ENCODE data around the gene NOMO2.
"Not testable (repeated sequence)": the region's sequence is repeated elsewhere in the genome, so short reads cannot be mapped to it uniquely, and the experiment has no call there.

The NOMO2 gene

GRCh38 chr16:18591908-18592307 lies 30.0 kb upstream of the NOMO2 start:
- H3K4me3 ChIP-seq (ENCODE audit: low read length); H3K9me3 ChIP-seq (ENCODE audit: insufficient read depth, low read depth, low read length); H3K9ac ChIP-seq (ENCODE audit: low read depth, low read length); H3K27ac ChIP-seq (ENCODE audit: low read length); H3K36me3 ChIP-seq (ENCODE audit: insufficient read depth, low read depth, low read length); H3K4me1 ChIP-seq (ENCODE audit: insufficient read depth, low read length); H3K27me3 ChIP-seq (ENCODE audit: insufficient read depth, low read length): not testable (repeated sequence)

GRCh38 chr16:18591441-18591840 lies 29.5 kb upstream of the NOMO2 start:
- not testable (repeated sequence) for H3K36me3 ChIP-seq (ENCODE audit: insufficient read depth, low read depth, low read length); H3K9me3 ChIP-seq (ENCODE audit: insufficient read depth, low read depth, low read length); H3K27me3 ChIP-seq (ENCODE audit: insufficient read depth, low read length); H3K27ac ChIP-seq (ENCODE audit: low read length); H3K4me3 ChIP-seq (ENCODE audit: low read length); H3K4me1 ChIP-seq (ENCODE audit: insufficient read depth, low read length); H3K9ac ChIP-seq (ENCODE audit: low read depth, low read length)

GRCh38 chr16:18589806-18590205 lies 27.9 kb upstream of the NOMO2 start:
- not testable (repeated sequence) for H3K9ac ChIP-seq (ENCODE audit: low read depth, low read length); H3K4me3 ChIP-seq (ENCODE audit: low read length); H3K27me3 ChIP-seq (ENCODE audit: insufficient read depth, low read length); H3K9me3 ChIP-seq (ENCODE audit: insufficient read depth, low read depth, low read length); H3K4me1 ChIP-seq (ENCODE audit: insufficient read depth, low read length); H3K27ac ChIP-seq (ENCODE audit: low read length); H3K36me3 ChIP-seq (ENCODE audit: insufficient read depth, low read depth, low read length)

- H3K27me3 ChIP-seq (ENCODE audit: insufficient read depth, low read length); H3K9me3 ChIP-seq (ENCODE audit: insufficient read depth, low read depth, low read length); H3K4me1 ChIP-seq (ENCODE audit: insufficient read depth, low read length); H3K27ac ChIP-seq (ENCODE audit: low read length); H3K36me3 ChIP-seq (ENCODE audit: insufficient read depth, low read depth, low read length); H3K4me3 ChIP-seq (ENCODE audit: low read length); H3K9ac ChIP-seq (ENCODE audit: low read depth, low read length): not testable (repeated sequence)
These were observed 25.0 kb upstream of the NOMO2 start for GRCh38 chr16:18586560-18587540.

- not testable (repeated sequence) for H3K4me3 ChIP-seq (ENCODE audit: low read length); H3K4me1 ChIP-seq (ENCODE audit: insufficient read depth, low read length); H3K36me3 ChIP-seq (ENCODE audit: insufficient read depth, low read depth, low read length); H3K27me3 ChIP-seq (ENCODE audit: insufficient read depth, low read length); H3K9me3 ChIP-seq (ENCODE audit: insufficient read depth, low read depth, low read length); H3K27ac ChIP-seq (ENCODE audit: low read length); H3K9ac ChIP-seq (ENCODE audit: low read depth, low read length)
These were observed 23.9 kb upstream of the NOMO2 start for GRCh38 chr16:18585789-18586188.

- H3K4me1 ChIP-seq (ENCODE audit: insufficient read depth, low read length), result no peaks in the 10 kb centered on the region
- H3K9me3 ChIP-seq (ENCODE audit: insufficient read depth, low read depth, low read length), result no peaks in the 10 kb centered on the region
- no peak overlapping the region for H3K4me3 ChIP-seq (ENCODE audit: low read length)
- H3K27ac ChIP-seq (ENCODE audit: low read length), result no peak overlapping the region
- H3K36me3 ChIP-seq (ENCODE audit: insufficient read depth, low read depth, low read length), result no peaks in the 10 kb centered on the region
- H3K9ac ChIP-seq (ENCODE audit: low read depth, low read length), result no peak overlapping the region
- H3K27me3 ChIP-seq (ENCODE audit: insufficient read depth, low read length), result no peaks in the 10 kb centered on the region
These were observed 21.0 kb upstream of the NOMO2 start for GRCh38 chr16:18582902-18583301.

GRCh38 chr16:18580396-18580795 lies 18.5 kb upstream of the NOMO2 start:
- not testable (repeated sequence) for H3K27me3 ChIP-seq (ENCODE audit: insufficient read depth, low read length); H3K4me3 ChIP-seq (ENCODE audit: low read length); H3K27ac ChIP-seq (ENCODE audit: low read length); H3K36me3 ChIP-seq (ENCODE audit: insufficient read depth, low read depth, low read length); H3K4me1 ChIP-seq (ENCODE audit: insufficient read depth, low read length); H3K9ac ChIP-seq (ENCODE audit: low read depth, low read length); H3K9me3 ChIP-seq (ENCODE audit: insufficient read depth, low read depth, low read length)

GRCh38 chr16:18579261-18579660 lies 17.4 kb upstream of the NOMO2 start:
- H3K36me3 ChIP-seq (ENCODE audit: insufficient read depth, low read depth, low read length); H3K9me3 ChIP-seq (ENCODE audit: insufficient read depth, low read depth, low read length); H3K9ac ChIP-seq (ENCODE audit: low read depth, low read length); H3K27ac ChIP-seq (ENCODE audit: low read length); H3K4me1 ChIP-seq (ENCODE audit: insufficient read depth, low read length); H3K4me3 ChIP-seq (ENCODE audit: low read length); H3K27me3 ChIP-seq (ENCODE audit: insufficient read depth, low read length): not testable (repeated sequence)

- H3K9me3 ChIP-seq (ENCODE audit: insufficient read depth, low read depth, low read length); H3K4me3 ChIP-seq (ENCODE audit: low read length); H3K27me3 ChIP-seq (ENCODE audit: insufficient read depth, low read length); H3K4me1 ChIP-seq (ENCODE audit: insufficient read depth, low read length); H3K36me3 ChIP-seq (ENCODE audit: insufficient read depth, low read depth, low read length); H3K27ac ChIP-seq (ENCODE audit: low read length); H3K9ac ChIP-seq (ENCODE audit: low read depth, low read length): not testable (repeated sequence)
These were observed 16.0 kb upstream of the NOMO2 start for GRCh38 chr16:18577942-18578341.

GRCh38 chr16:18575945-18576344 lies 14.0 kb upstream of the NOMO2 start:
- H3K9ac ChIP-seq (ENCODE audit: low read depth, low read length); H3K27me3 ChIP-seq (ENCODE audit: insufficient read depth, low read length); H3K27ac ChIP-seq (ENCODE audit: low read length); H3K9me3 ChIP-seq (ENCODE audit: insufficient read depth, low read depth, low read length); H3K36me3 ChIP-seq (ENCODE audit: insufficient read depth, low read depth, low read length); H3K4me1 ChIP-seq (ENCODE audit: insufficient read depth, low read length); H3K4me3 ChIP-seq (ENCODE audit: low read length): not testable (repeated sequence)

GRCh38 chr16:18575298-18575917 lies 13.5 kb upstream of the NOMO2 start:
- not testable (repeated sequence) for H3K36me3 ChIP-seq (ENCODE audit: insufficient read depth, low read depth, low read length); H3K27ac ChIP-seq (ENCODE audit: low read length); H3K27me3 ChIP-seq (ENCODE audit: insufficient read depth, low read length); H3K9ac ChIP-seq (ENCODE audit: low read depth, low read length); H3K9me3 ChIP-seq (ENCODE audit: insufficient read depth, low read depth, low read length); H3K4me1 ChIP-seq (ENCODE audit: insufficient read depth, low read length); H3K4me3 ChIP-seq (ENCODE audit: low read length)

GRCh38 chr16:18573887-18574286 lies 12.0 kb upstream of the NOMO2 start:
- H3K27me3 ChIP-seq (ENCODE audit: insufficient read depth, low read length); H3K4me1 ChIP-seq (ENCODE audit: insufficient read depth, low read length); H3K27ac ChIP-seq (ENCODE audit: low read length); H3K9ac ChIP-seq (ENCODE audit: low read depth, low read length); H3K36me3 ChIP-seq (ENCODE audit: insufficient read depth, low read depth, low read length); H3K9me3 ChIP-seq (ENCODE audit: insufficient read depth, low read depth, low read length); H3K4me3 ChIP-seq (ENCODE audit: low read length): not testable (repeated sequence)
